ENCODE data around the gene MID1.

The MID1 gene, protein sequence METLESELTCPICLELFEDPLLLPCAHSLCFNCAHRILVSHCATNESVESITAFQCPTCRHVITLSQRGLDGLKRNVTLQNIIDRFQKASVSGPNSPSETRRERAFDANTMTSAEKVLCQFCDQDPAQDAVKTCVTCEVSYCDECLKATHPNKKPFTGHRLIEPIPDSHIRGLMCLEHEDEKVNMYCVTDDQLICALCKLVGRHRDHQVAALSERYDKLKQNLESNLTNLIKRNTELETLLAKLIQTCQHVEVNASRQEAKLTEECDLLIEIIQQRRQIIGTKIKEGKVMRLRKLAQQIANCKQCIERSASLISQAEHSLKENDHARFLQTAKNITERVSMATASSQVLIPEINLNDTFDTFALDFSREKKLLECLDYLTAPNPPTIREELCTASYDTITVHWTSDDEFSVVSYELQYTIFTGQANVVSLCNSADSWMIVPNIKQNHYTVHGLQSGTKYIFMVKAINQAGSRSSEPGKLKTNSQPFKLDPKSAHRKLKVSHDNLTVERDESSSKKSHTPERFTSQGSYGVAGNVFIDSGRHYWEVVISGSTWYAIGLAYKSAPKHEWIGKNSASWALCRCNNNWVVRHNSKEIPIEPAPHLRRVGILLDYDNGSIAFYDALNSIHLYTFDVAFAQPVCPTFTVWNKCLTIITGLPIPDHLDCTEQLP

DNA sequence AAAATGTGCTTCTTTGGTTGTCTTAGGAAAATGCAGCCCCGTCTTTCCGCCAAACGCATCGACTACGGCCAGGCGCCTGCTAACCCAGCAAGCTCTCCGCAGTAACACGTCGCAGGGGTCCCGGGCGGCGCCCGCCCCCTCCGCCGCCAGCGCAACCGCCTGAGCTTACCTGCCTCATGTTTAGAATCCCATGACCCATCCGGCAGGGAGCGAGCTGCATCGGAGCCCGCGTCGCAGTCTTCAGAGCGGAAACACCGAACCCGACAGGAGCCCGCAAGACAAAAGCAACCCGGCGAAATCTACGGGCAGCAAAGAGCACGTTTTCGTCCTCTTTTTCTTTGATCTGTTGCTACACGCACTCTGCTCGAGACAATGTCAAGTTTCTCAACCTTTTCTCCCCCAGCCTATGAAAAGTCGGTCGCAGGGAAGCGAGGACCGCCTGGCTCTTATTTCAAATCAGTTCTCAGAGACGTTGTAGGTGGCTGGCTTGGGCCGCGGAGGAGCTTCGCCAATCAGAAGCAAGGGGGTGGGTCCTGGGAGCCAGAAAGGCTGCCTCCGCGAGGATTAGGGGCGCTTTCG is at the start of gene MID1:
Gene MID1 (minus strand): TSS at position 465 of the 579 bp plus-strand sequence. CDS start 53,038 bp downstream, outside the sequence.
- no peak for DNase-seq

- no peak for DNase-seq
Observed at GRCh38 chrX:10667143-10667542, 46.8 kb upstream of the MID1 start.

- no peak for DNase-seq
Observed at GRCh38 chrX:10666102-10666501, 45.7 kb upstream of the MID1 start.

- no peak for DNase-seq
Observed at GRCh38 chrX:10665681-10666080, 45.3 kb upstream of the MID1 start.

GRCh38 chrX:10660171-10660570 is 39.8 kb upstream of the MID1 start:
- no peak for DNase-seq

DNA sequence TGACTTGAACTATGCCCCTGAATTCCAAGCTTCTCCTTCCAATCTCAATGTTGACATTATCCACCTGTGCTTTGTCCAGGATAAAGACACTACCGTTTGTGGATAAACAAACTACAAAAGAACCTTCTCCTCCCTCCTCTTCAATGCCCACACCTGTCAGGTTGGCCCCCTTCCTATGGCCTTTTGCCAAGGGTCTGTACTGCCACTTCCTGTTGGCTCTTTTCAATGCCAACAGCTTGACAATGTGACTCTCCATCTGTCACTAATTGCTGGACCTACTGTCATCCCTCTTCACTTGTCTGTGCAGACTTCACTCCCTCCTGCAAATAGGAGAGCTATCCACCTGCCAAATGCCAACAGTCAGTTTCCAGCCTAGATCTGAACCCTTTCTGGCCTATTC is 35.8 kb upstream of the MID1 start:
- DNase-seq, result no peak

DNA sequence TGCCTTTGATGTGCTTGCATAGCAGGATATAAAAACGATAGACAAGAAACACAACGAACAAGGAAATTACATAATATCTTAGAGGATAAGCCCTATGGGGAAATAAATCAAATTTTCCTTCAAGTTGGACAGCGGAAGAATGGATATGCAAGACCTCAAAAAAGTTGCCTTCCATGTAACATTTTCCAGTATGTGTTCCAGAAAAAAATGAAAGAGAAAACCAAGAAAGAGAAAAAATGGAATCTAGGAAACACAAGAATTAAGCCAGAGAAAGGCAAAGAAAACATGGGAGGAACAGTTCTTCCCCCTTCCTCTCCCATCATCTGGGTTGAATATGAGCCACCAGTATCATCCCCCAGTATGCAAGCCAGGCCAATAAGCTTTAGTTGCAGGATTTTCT is 34.6 kb upstream of the MID1 start:
- no peak for DNase-seq

GRCh38 chrX:10653302-10653701 is 32.9 kb upstream of the MID1 start:
- DNase-seq, result no peak

DNA sequence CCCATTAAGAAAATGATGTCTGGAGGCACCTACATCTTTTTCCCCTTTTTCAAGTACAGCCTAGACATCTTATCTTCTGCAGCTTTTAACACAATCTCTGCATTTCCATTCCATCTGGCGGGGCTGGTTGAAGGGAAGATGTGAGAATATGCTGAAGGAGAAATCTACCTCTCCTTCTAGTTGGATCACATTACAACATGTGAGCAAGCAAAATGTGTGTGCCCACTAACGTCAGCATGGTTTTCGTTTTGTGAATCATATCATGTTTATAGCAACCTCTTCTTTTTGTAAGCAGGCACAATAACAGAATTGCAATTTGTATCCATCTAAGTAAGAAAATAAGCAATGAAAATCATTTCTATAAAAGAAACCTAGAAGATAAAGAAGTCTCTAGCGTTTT is 28.9 kb upstream of the MID1 start:
- no peak for DNase-seq

GRCh38 chrX:10648614-10649013 is 28.2 kb upstream of the MID1 start:
- no peak for DNase-seq

- no peak for DNase-seq
Observed at GRCh38 chrX:10636851-10637250, 16.5 kb upstream of the MID1 start.

- peak; percentile 12 for DNase-seq
Observed at GRCh38 chrX:10636337-10636736, 16.0 kb upstream of the MID1 start.

DNA sequence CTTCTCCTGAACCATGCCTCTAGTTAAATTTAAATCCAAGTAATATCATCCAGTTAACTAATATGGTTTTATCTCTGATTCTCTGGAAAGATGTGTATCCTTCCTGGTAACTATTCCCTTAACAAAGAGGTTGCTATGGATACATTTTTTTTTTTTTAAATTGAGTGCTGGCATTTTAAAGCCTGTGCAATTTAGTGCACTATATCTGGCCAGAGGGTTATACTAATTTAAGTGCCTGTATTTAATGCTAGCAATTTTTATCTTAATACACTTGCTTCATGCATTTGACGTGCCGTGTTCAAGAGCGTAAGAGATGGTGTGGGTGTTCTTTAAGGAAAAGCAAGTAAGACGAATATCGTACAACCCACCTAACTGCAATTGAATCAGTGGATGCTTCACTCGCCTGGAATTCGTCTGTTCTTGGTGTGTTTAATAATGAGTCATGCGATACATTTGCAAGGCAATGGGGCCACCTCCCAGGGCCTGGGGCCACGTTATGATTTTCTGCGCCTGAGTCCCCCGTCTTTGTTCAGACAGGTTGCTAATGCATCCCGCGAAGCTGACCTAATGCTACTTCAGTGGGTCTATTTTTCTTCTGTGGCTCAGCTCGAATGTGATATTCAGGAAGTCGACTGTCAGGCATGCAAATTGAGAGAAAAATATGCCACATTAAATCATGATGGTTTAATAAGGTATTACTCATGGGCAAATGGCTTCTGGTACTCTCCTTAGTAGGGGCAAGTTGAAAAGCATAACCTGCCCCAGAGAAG is 14.2 kb upstream of the MID1 start:
- DNase-seq, result no peak

DNA sequence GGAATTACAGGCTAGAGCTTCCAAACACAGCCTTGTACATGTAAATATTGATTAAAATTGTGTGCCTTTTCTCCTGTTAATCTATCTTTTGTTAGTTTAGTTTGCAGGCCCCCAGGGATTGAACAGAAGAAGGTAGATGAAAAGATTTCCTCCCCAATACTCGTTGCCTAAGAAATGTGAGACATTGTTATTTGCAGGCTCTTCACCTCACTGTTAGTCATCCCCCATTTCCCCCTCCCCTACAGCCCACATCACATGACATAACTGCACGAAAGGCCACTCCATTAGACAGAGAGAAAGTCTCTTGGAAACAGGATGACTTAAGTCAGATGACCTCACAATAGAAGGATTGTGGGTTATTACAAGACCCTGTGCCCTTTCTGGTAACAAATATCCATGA is 13.3 kb upstream of the MID1 start:
- DNase-seq, result peak; percentile 36

DNA sequence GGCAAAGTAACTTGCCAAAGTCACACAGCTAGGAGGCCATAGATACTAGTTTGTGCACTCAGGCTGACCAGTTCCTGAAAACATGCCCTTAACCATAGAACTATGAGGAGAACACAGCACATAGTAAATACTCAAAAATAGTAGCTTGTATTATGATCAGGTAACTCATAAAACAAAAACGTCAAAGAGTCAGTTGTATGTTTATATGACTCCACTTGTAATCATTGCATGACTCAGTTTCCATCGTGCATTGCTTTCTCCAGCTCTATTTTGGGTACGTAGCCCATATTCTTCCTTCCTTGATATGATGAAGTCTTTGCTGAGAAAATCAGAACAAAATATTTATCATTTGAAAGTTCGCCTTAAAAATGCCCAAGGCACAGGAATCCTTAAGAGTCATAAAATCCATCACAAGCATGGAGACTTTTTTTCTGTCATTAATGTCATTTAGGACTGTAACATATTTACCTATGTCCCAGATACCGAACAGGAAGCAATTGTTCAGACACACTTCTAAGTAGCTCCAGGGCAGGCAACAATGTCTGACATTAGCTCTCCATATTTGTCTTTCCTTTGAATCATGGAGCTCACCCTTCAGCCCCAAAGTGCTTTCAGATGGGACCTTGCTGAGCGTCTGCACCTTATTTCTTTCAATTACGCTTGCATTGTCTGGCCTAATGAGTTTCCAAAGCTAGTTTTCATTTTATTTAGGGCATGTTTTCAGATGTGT is 11.2 kb upstream of the MID1 start:
- DNase-seq, result no peak

- no peak for DNase-seq
Observed at GRCh38 chrX:10630320-10630719, 9.9 kb upstream of the MID1 start.

DNA sequence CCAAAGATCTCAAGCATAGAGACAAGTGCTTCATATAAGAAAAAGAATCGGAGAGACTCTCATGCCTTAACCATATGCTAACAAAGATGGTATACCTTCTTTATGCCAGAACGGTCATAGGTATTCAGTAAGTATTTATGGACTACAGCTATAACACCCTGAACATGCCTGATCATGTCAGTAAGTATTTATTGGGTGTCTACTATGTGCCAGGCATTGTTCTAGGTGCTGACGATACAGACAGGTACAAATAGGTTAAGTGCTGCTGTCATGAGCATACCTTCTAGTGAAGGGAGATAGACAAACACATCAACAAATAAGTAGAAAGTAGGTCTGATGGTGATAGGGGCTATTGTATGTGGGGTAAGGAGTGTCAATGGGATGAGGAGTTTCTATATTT is 9.5 kb upstream of the MID1 start:
- no peak for DNase-seq

- no peak for DNase-seq
Observed at GRCh38 chrX:10628906-10629305, 8.5 kb upstream of the MID1 start.

DNA sequence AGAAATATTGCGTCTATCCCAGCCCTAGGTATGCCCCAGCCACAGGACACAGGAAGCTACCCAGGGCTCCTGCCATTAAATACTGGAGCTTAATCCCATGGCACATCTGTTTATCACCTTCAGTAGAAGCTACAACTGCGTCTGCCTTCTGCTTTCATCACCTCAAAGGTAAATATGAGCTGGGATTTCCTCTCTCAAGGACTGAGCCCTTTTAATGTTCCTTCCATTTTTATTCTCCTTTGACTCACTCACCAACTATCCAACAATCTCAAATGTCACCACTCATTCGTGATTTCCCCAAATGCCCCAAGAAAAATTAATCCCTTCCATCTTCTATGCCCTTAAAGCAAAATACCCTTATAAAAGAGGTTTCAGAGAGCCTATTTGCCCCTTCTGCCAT is 1.8 kb upstream of the MID1 start:
- no peak for DNase-seq

GRCh38 chrX:10619425-10620046 is 849 bp downstream of the MID1 start:
- DNase-seq, result peak; percentile 35

GRCh38 chrX:10618961-10619360 is 1.4 kb downstream of the MID1 start:
- no peak for DNase-seq

DNA sequence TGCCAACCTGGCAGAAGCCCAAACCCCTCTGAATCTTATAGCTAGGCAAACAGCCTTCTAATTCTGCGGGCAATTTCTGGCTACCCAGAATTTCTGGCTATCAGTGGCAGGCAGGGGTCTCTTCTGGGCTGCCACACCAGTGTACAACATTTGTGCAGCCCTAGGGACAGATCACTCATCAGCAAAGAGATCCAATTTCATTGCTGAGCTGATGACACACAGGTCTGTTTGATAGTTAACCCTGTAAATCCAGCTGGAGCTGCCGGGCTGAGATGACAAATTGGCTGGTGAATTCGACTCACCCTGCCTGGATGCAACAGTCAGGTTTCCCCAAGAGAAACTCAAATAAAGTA is 2.4 kb downstream of the MID1 start:
- DNase-seq, result no peak
